ENCODE data around the gene WDR7. TPM values are rescaled to one million over a fixed set of nuclear protein-coding genes. Genes with fewer than 3 reads are reported as not detected.

Gene WDR7
- total and polyA plus RNA-seq, 2 experiments from 2014 or later, result 7.0 to 14.8 TPM

DNA sequence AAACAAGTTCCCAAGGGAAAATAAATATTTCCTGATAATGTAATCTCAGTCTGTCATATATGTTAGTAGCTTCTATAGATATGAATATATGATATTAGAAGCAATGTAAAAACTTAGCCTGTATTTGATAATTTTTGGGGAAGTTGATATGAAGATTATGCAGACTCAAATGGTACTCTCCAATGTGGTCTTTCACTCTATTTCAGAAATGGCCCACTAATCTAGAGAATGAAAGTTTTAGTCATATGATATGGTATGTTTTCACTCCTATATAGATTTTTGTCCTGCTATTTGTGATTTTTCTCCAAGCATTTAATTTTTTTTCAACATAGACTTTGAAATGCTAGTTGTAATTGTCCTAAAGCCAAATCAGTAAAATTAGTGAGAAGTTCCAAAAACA lies 259.1 kb downstream of the WDR7 start:
- ATAC-seq, result no peak
- Mint-ChIP-seq H3K4me1 (peaks cover 10% of the 10 kb centered on the region; the same call in 2 of the 3 replicates), H3K9me3 (no peaks in the 10 kb centered on the region)

More for the DNA sequence above, 259.1 kb downstream of the WDR7 start:
- Mint-ChIP-seq H3K27ac (no peak overlapping the region), H3K4me3 (no peak overlapping the region), H3K27me3 (ENCODE audit: insufficient read depth, low read depth, poor library complexity) (peaks cover 2% of the 10 kb centered on the region), H3K36me3 (ENCODE audit: low read depth) (no peaks in the 10 kb centered on the region)
- Histone ChIP-seq H3K79me2 (replicated peaks; ENCODE audit: insufficient read depth) (no peaks in the 10 kb centered on the region), H2AFZ (no peak overlapping the region), H3K4me1 (ENCODE audit: insufficient read depth) (no peaks in the 10 kb centered on the region), H3K9me2 (ENCODE audit: insufficient read depth) (no peaks in the 10 kb centered on the region), H3K36me3 (ENCODE audit: insufficient read depth) (no peaks in the 10 kb centered on the region), H4K20me1 (replicated peaks; ENCODE audit: insufficient read depth) (no peaks in the 10 kb centered on the region), H3K4me3 (no peak overlapping the region), H3K27ac (ENCODE audit: low read depth) (no peak overlapping the region), H3F3A (replicated peaks; ENCODE audit: low read depth) (no peaks in the 10 kb centered on the region), H3K4me2 (no peak overlapping the region), H3K27me3 (ENCODE audit: insufficient read depth) (no peaks in the 10 kb centered on the region)
- DNase-seq (ENCODE audit: low spot score), result no peak
- TF ChIP-seq EZH2phosphoT487 (IDR thresholded peaks at IDR 0.05; ENCODE audit: unreplicated experiment) (no peak), EZH2 (IDR thresholded peaks at IDR 0.05; ENCODE audit: low read depth, unreplicated experiment) (no peak), NANOG (IDR thresholded peaks at IDR 0.05; ENCODE audit: borderline replicate concordance) (no peak), STAT1 (IDR thresholded peaks at IDR 0.05; ENCODE audit: unreplicated experiment) (no peak), CREB1 (CRISPR knock-in tag; IDR thresholded peaks at IDR 0.05; ENCODE audit: low read depth) (no peak), POLR2AphosphoS5 (IDR thresholded peaks at IDR 0.05; ENCODE audit: low read depth) (no peak), JUNB (IDR thresholded peaks at IDR 0.05; ENCODE audit: unreplicated experiment) (no peak), ZNF331 (CRISPR knock-in tag; IDR thresholded peaks at IDR 0.05; ENCODE audit: low read depth) (no peak), ZNF114 (CRISPR knock-in tag; IDR thresholded peaks at IDR 0.05) (no peak)
- TF ChIP-seq, protein P1, sequence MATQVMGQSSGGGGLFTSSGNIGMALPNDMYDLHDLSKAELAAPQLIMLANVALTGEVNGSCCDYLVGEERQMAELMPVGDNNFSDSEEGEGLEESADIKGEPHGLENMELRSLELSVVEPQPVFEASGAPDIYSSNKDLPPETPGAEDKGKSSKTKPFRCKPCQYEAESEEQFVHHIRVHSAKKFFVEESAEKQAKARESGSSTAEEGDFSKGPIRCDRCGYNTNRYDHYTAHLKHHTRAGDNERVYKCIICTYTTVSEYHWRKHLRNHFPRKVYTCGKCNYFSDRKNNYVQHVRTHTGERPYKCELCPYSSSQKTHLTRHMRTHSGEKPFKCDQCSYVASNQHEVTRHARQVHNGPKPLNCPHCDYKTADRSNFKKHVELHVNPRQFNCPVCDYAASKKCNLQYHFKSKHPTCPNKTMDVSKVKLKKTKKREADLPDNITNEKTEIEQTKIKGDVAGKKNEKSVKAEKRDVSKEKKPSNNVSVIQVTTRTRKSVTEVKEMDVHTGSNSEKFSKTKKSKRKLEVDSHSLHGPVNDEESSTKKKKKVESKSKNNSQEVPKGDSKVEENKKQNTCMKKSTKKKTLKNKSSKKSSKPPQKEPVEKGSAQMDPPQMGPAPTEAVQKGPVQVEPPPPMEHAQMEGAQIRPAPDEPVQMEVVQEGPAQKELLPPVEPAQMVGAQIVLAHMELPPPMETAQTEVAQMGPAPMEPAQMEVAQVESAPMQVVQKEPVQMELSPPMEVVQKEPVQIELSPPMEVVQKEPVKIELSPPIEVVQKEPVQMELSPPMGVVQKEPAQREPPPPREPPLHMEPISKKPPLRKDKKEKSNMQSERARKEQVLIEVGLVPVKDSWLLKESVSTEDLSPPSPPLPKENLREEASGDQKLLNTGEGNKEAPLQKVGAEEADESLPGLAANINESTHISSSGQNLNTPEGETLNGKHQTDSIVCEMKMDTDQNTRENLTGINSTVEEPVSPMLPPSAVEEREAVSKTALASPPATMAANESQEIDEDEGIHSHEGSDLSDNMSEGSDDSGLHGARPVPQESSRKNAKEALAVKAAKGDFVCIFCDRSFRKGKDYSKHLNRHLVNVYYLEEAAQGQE (IDR thresholded peaks at IDR 0.05; ENCODE audit: unreplicated experiment), result no peak
- TF ChIP-seq, protein P2, sequence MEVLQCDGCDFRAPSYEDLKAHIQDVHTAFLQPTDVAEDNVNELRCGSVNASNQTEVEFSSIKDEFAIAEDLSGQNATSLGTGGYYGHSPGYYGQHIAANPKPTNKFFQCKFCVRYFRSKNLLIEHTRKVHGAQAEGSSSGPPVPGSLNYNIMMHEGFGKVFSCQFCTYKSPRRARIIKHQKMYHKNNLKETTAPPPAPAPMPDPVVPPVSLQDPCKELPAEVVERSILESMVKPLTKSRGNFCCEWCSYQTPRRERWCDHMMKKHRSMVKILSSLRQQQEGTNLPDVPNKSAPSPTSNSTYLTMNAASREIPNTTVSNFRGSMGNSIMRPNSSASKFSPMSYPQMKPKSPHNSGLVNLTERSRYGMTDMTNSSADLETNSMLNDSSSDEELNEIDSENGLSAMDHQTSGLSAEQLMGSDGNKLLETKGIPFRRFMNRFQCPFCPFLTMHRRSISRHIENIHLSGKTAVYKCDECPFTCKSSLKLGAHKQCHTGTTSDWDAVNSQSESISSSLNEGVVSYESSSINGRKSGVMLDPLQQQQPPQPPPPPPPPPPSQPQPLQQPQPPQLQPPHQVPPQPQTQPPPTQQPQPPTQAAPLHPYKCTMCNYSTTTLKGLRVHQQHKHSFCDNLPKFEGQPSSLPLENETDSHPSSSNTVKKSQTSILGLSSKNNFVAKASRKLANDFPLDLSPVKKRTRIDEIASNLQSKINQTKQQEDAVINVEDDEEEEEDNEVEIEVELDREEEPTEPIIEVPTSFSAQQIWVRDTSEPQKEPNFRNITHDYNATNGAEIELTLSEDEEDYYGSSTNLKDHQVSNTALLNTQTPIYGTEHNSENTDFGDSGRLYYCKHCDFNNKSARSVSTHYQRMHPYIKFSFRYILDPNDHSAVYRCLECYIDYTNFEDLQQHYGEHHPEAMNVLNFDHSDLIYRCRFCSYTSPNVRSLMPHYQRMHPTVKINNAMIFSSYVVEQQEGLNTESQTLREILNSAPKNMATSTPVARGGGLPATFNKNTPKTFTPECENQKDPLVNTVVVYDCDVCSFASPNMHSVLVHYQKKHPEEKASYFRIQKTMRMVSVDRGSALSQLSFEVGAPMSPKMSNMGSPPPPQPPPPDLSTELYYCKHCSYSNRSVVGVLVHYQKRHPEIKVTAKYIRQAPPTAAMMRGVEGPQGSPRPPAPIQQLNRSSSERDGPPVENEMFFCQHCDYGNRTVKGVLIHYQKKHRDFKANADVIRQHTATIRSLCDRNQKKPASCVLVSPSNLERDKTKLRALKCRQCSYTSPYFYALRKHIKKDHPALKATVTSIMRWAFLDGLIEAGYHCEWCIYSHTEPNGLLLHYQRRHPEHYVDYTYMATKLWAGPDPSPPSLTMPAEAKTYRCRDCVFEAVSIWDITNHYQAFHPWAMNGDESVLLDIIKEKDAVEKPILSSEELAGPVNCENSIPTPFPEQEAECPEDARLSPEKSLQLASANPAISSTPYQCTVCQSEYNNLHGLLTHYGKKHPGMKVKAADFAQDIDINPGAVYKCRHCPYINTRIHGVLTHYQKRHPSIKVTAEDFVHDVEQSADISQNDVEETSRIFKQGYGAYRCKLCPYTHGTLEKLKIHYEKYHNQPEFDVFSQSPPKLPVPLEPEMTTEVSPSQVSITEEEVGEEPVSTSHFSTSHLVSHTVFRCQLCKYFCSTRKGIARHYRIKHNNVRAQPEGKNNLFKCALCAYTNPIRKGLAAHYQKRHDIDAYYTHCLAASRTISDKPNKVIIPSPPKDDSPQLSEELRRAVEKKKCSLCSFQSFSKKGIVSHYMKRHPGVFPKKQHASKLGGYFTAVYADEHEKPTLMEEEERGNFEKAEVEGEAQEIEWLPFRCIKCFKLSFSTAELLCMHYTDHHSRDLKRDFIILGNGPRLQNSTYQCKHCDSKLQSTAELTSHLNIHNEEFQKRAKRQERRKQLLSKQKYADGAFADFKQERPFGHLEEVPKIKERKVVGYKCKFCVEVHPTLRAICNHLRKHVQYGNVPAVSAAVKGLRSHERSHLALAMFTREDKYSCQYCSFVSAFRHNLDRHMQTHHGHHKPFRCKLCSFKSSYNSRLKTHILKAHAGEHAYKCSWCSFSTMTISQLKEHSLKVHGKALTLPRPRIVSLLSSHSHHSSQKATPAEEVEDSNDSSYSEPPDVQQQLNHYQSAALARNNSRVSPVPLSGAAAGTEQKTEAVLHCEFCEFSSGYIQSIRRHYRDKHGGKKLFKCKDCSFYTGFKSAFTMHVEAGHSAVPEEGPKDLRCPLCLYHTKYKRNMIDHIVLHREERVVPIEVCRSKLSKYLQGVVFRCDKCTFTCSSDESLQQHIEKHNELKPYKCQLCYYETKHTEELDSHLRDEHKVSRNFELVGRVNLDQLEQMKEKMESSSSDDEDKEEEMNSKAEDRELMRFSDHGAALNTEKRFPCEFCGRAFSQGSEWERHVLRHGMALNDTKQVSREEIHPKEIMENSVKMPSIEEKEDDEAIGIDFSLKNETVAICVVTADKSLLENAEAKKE (CRISPR knock-in tag; IDR thresholded peaks at IDR 0.05), result no peak
- TF ChIP-seq, protein P3, sequence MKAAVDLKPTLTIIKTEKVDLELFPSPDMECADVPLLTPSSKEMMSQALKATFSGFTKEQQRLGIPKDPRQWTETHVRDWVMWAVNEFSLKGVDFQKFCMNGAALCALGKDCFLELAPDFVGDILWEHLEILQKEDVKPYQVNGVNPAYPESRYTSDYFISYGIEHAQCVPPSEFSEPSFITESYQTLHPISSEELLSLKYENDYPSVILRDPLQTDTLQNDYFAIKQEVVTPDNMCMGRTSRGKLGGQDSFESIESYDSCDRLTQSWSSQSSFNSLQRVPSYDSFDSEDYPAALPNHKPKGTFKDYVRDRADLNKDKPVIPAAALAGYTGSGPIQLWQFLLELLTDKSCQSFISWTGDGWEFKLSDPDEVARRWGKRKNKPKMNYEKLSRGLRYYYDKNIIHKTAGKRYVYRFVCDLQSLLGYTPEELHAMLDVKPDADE (IDR thresholded peaks at IDR 0.05), result no peak
- TF ChIP-seq, protein P4, sequence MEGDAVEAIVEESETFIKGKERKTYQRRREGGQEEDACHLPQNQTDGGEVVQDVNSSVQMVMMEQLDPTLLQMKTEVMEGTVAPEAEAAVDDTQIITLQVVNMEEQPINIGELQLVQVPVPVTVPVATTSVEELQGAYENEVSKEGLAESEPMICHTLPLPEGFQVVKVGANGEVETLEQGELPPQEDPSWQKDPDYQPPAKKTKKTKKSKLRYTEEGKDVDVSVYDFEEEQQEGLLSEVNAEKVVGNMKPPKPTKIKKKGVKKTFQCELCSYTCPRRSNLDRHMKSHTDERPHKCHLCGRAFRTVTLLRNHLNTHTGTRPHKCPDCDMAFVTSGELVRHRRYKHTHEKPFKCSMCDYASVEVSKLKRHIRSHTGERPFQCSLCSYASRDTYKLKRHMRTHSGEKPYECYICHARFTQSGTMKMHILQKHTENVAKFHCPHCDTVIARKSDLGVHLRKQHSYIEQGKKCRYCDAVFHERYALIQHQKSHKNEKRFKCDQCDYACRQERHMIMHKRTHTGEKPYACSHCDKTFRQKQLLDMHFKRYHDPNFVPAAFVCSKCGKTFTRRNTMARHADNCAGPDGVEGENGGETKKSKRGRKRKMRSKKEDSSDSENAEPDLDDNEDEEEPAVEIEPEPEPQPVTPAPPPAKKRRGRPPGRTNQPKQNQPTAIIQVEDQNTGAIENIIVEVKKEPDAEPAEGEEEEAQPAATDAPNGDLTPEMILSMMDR (conservative IDR thresholded peaks at IDR 0.05; ENCODE audit: low read depth in 2 of 2), result no peak
